OCI-LY3 (cell line): ENCODE data around the gene TAF11L14.

Experiments
- H2AFZ ChIP-seq: fragments of 200-600, 300-600 bp; shearing (Covaris generic); 2 replicates; pipeline ENCODE4 v1.6.0; 2014; ENCODE audit warnings: antibody characterized with exemption, low read depth, low read length
- H3K27ac ChIP-seq: fragments of 200-600, 300-600 bp; sonication (generic); 2 replicates; pipeline ENCODE4 v1.5.1; 2014; ENCODE audit warnings: mild to moderate bottlenecking, low read length, moderate library complexity, mixed read lengths
- H3K27me3 ChIP-seq: fragments of 200-600, 300-600 bp; sonication (generic); 2 replicates; pipeline ENCODE4 v1.6.1; 2014; ENCODE audit warnings: low read depth, low read length, mixed read lengths
- H3K36me3 ChIP-seq: fragments of 200-600, 300-600 bp; sonication (generic); replicated peaks from 2 replicates; pipeline ENCODE3; 2014; ENCODE audit warnings: low read depth, low read length, mixed read lengths
- H3K4me1 ChIP-seq: fragments of 300-600, 200-600 bp; sonication (generic); 2 replicates; pipeline ENCODE4 v1.6.1; 2014; ENCODE audit warnings: low read length, mixed read lengths
- H3K4me2 ChIP-seq: fragments of 200-600, 300-600 bp; sonication (generic); 2 replicates; pipeline ENCODE4 v1.6.1; 2014; ENCODE audit warnings: low read length, mixed read lengths
- H3K4me3 ChIP-seq: fragments of 300-600, 200-600 bp; sonication (generic); 2 replicates; pipeline ENCODE4 v1.5.1; 2014; ENCODE audit warnings: antibody characterized with exemption, mild to moderate bottlenecking, low read length, moderate library complexity
- H3K79me2 ChIP-seq: fragments of 300-600, 200-600 bp; shearing (Covaris generic); 2 replicates; pipeline ENCODE4 v1.6.1; 2014; ENCODE audit warnings: mild to moderate bottlenecking, low read length, mixed read lengths
- H3K9ac ChIP-seq: fragments of 300-600, 200-600 bp; shearing (Covaris generic); 2 replicates; pipeline ENCODE4 v1.6.0; 2014; ENCODE audit warnings: mild to moderate bottlenecking, low read length, moderate library complexity
- H3K9me3 ChIP-seq: fragments of 200-600, 300-600 bp; shearing (Covaris generic); 2 replicates; pipeline ENCODE4 v1.6.1; 2014; ENCODE audit warnings: low read length, mixed read lengths; ENCODE audit not compliant: insufficient read depth
- H4K20me1 ChIP-seq: fragments of 200-600, 300-600 bp; sonication (generic); 2 replicates; pipeline ENCODE4 v1.6.1; 2016; ENCODE audit warnings: low read length, mixed read lengths; ENCODE audit not compliant: insufficient read depth
- CTCF ChIP-seq: fragments of 200-600, 300-600 bp; sonication (generic); IDR thresholded peaks from 2 replicates; pipeline ENCODE4 v1.5.1; 2014; ENCODE audit warnings: antibody characterized with exemption, low read length, low read depth
- EZH2phosphoT487 ChIP-seq: fragments of 200-600 bp; shearing (Covaris generic); IDR thresholded peaks from 2 replicates; pipeline ENCODE4 v1.6.1; 2018; ENCODE audit warnings: antibody characterized with exemption, mixed run types, low read depth

TAF11L14 gene

GRCh38 chr5:17655921-17656320 lies 21.7 kb downstream of the TAF11L14 start:
- Histone ChIP-seq H3K4me1 (no peaks in the 10 kb centered on the region), H3K36me3 (no peaks in the 10 kb centered on the region), H3K27me3 (no peaks in the 10 kb centered on the region), H3K79me2 (no peaks in the 10 kb centered on the region), H3K27ac (no peak overlapping the region), H3K4me3 (no peak overlapping the region), H3K4me2 (no peak overlapping the region), H4K20me1 (no peaks in the 10 kb centered on the region), H2AFZ (no peak overlapping the region), H3K9me3 (no peaks in the 10 kb centered on the region), H3K9ac (no peak overlapping the region)
- TF ChIP-seq EZH2phosphoT487 (no peak), CTCF (no peak)

GRCh38 chr5:17663182-17663581 lies 28.9 kb downstream of the TAF11L14 start:
- TF ChIP-seq EZH2phosphoT487 (no peak), CTCF (no peak)
- no peaks in the 10 kb centered on the region for H3K27me3 ChIP-seq
- no peaks in the 10 kb centered on the region for H3K79me2 ChIP-seq
- no peaks in the 10 kb centered on the region for H3K36me3 ChIP-seq
- no peak overlapping the region for H3K4me3 ChIP-seq
- no peaks in the 10 kb centered on the region for H3K4me1 ChIP-seq
- no peak overlapping the region for H3K9ac ChIP-seq
- H2AFZ ChIP-seq, result no peak overlapping the region
- H4K20me1 ChIP-seq, result no peaks in the 10 kb centered on the region
- H3K9me3 ChIP-seq, result no peaks in the 10 kb centered on the region
- H3K4me2 ChIP-seq, result no peak overlapping the region
- H3K27ac ChIP-seq, result no peak overlapping the region

- Histone ChIP-seq H3K36me3 (no peaks in the 10 kb centered on the region), H3K9me3 (no peaks in the 10 kb centered on the region), H3K27ac (no peak overlapping the region), H3K9ac (no peak overlapping the region), H3K4me1 (no peaks in the 10 kb centered on the region), H3K79me2 (no peaks in the 10 kb centered on the region), H3K27me3 (no peaks in the 10 kb centered on the region), H3K4me2 (no peak overlapping the region), H3K4me3 (no peak overlapping the region), H2AFZ (no peak overlapping the region), H4K20me1 (no peaks in the 10 kb centered on the region)
- TF ChIP-seq CTCF (no peak), EZH2phosphoT487 (no peak)
Observed at GRCh38 chr5:17665836-17666235, 31.6 kb downstream of the TAF11L14 start.

GRCh38 chr5:17666726-17667235 lies 32.5 kb downstream of the TAF11L14 start:
- H3K27me3 ChIP-seq, result no peaks in the 10 kb centered on the region
- H3K4me2 ChIP-seq, result no peak overlapping the region
- no peaks in the 10 kb centered on the region for H3K4me1 ChIP-seq
- H3K9ac ChIP-seq, result no peak overlapping the region
- no peaks in the 10 kb centered on the region for H3K36me3 ChIP-seq
- H3K27ac ChIP-seq, result no peak overlapping the region
- H3K9me3 ChIP-seq, result no peaks in the 10 kb centered on the region
- H4K20me1 ChIP-seq, result no peaks in the 10 kb centered on the region
- H3K79me2 ChIP-seq, result no peaks in the 10 kb centered on the region
- TF ChIP-seq CTCF, result no peak
- TF ChIP-seq EZH2phosphoT487, result no peak
- H3K4me3 ChIP-seq, result no peak overlapping the region
- H2AFZ ChIP-seq, result no peak overlapping the region
